SU-DHL-6 (cell line): ENCODE measurements around the gene DCAF4.

Source experiments
- H2AFZ ChIP-seq: fragments of 200-600 bp; sonication (generic); 2 replicates; pipeline ENCODE4 v1.6.1; 2014; ENCODE audit warnings: low read depth, mild to moderate bottlenecking, moderate library complexity, mixed read lengths, antibody characterized with exemption, low read length; ENCODE audit not compliant: severe bottlenecking
- H3F3A ChIP-seq: fragments of 200-600 bp; shearing (Covaris generic); 2 replicates; pipeline ENCODE4 v1.6.0; 2016; ENCODE audit warnings: antibody characterized with exemption, mild to moderate bottlenecking; ENCODE audit not compliant: insufficient read depth
- H3K27ac ChIP-seq: fragments of 200-600 bp; sonication (generic); 2 replicates; pipeline ENCODE4 v1.5.1; 2016; ENCODE audit warnings: low read depth, mild to moderate bottlenecking, low read length, moderate library complexity, mixed read lengths
- H3K27me3 ChIP-seq: fragments of 200-600 bp; sonication (generic), shearing (Covaris generic); 2 replicates; pipeline ENCODE4 v1.6.0; 2014; ENCODE audit warnings: mild to moderate bottlenecking, low read length
- H3K36me3 ChIP-seq: fragments of 200-600 bp; sonication (generic); 2 replicates; pipeline ENCODE4 v1.6.1; 2014; ENCODE audit warnings: mild to moderate bottlenecking, low read length, mixed read lengths
- H3K4me2 ChIP-seq: fragments of 300-600, 200-600 bp; shearing (Covaris generic), sonication (generic); 2 replicates; pipeline ENCODE4 v1.6.0; 2014; ENCODE audit warnings: low read length, low read depth, mild to moderate bottlenecking; ENCODE audit not compliant: poor library complexity, severe bottlenecking
- H3K4me3 ChIP-seq: fragments of 200-600 bp; sonication (generic); 2 replicates; pipeline ENCODE4 v1.5.1; 2014; ENCODE audit warnings: antibody characterized with exemption, low read length, mild to moderate bottlenecking, mixed read lengths; ENCODE audit not compliant: insufficient read depth, poor library complexity, severe bottlenecking
- H3K79me2 ChIP-seq: fragments of 200-600 bp; sonication (generic); 2 replicates; pipeline ENCODE4 v1.6.1; 2014; ENCODE audit warnings: mild to moderate bottlenecking, low read length, moderate library complexity; ENCODE audit not compliant: insufficient read depth
- H3K9ac ChIP-seq: fragments of 200-600 bp; sonication (generic); 2 replicates; pipeline ENCODE4 v1.7.0; 2014; ENCODE audit warnings: mild to moderate bottlenecking, low read length
- H3K9me2 ChIP-seq: fragments of 200-600 bp; sonication (generic); replicated peaks from 2 replicates; pipeline ENCODE4 v1.6.1; 2014; ENCODE audit warnings: low read length; ENCODE audit not compliant: insufficient read depth
- H3K9me3 ChIP-seq: fragments of 200-600 bp; sonication (generic); 2 replicates; pipeline ENCODE4 v1.6.1; 2014; ENCODE audit warnings: low read length, mixed read lengths; ENCODE audit not compliant: insufficient read depth
- H4K20me1 ChIP-seq: fragments of 200-600 bp; sonication (generic); 2 replicates; pipeline ENCODE4 v1.6.1; 2014; ENCODE audit warnings: low read depth, mild to moderate bottlenecking, antibody characterized with exemption, low read length, moderate library complexity, mixed read lengths
- CTCF ChIP-seq: fragments of 200-600 bp; sonication (generic); IDR thresholded peaks from one replicate; pipeline ENCODE4 v1.5.1; 2017; ENCODE audit warnings: antibody characterized with exemption, mild to moderate bottlenecking, low read length, moderate library complexity; ENCODE audit not compliant: insufficient read depth, poor library complexity, severe bottlenecking
- EZH2phosphoT487 ChIP-seq: fragments of 200-600 bp; sonication (generic), shearing (Covaris generic); conservative IDR thresholded peaks from 2 replicates; pipeline ENCODE4 v1.6.1; 2018; ENCODE audit warnings: mild to moderate bottlenecking, antibody characterized with exemption, low read length, moderate library complexity, mixed read lengths

Gene DCAF4

GRCh38 chr14:72986214-72986613 lies 60.0 kb downstream of the DCAF4 start:
- Histone ChIP-seq H3K9ac (no peak overlapping the region), H4K20me1 (no peaks in the 10 kb centered on the region), H3K79me2 (no peaks in the 10 kb centered on the region), H3K27ac (no peak overlapping the region), H2AFZ (no peak overlapping the region), H3F3A (no peaks in the 10 kb centered on the region), H3K4me3 (no peak overlapping the region), H3K36me3 (no peaks in the 10 kb centered on the region), H3K9me2 (no peaks in the 10 kb centered on the region), H3K9me3 (no peaks in the 10 kb centered on the region), H3K27me3 (no peaks in the 10 kb centered on the region), H3K4me2 (no peak overlapping the region)
- TF ChIP-seq EZH2phosphoT487, result no peak
- no peak for TF ChIP-seq CTCF

GRCh38 chr14:72986857-72987256 lies 60.6 kb downstream of the DCAF4 start:
- Histone ChIP-seq H3K27ac (no peak overlapping the region), H3K9me3 (no peaks in the 10 kb centered on the region), H4K20me1 (no peaks in the 10 kb centered on the region), H3K27me3 (no peaks in the 10 kb centered on the region), H3K79me2 (no peaks in the 10 kb centered on the region), H3K4me2 (no peak overlapping the region), H3K4me3 (no peak overlapping the region), H3K9me2 (no peaks in the 10 kb centered on the region), H3K36me3 (no peaks in the 10 kb centered on the region), H3F3A (no peaks in the 10 kb centered on the region), H2AFZ (no peak overlapping the region), H3K9ac (no peak overlapping the region)
- TF ChIP-seq EZH2phosphoT487, result no peak
- TF ChIP-seq CTCF, result no peak

- no peaks in the 10 kb centered on the region for H4K20me1 ChIP-seq
- H3K27me3 ChIP-seq, result no peaks in the 10 kb centered on the region
- H3K4me3 ChIP-seq, result no peak overlapping the region
- no peaks in the 10 kb centered on the region for H3K9me3 ChIP-seq
- H3K9me2 ChIP-seq, result no peaks in the 10 kb centered on the region
- no peaks in the 10 kb centered on the region for H3K36me3 ChIP-seq
- no peak overlapping the region for H3K4me2 ChIP-seq
- H3K79me2 ChIP-seq, result no peaks in the 10 kb centered on the region
- H3K9ac ChIP-seq, result no peak overlapping the region
- no peak overlapping the region for H2AFZ ChIP-seq
- no peaks in the 10 kb centered on the region for H3F3A ChIP-seq
- TF ChIP-seq EZH2phosphoT487, result no peak
- no peak overlapping the region for H3K27ac ChIP-seq
Measured at GRCh38 chr14:72990171-72990570, 63.9 kb downstream of the DCAF4 start.

- H3K79me2 ChIP-seq, result no peaks in the 10 kb centered on the region
Measured at GRCh38 chr14:72996916-72997315, 70.7 kb downstream of the DCAF4 start.

More at GRCh38 chr14:72996916-72997315, 70.7 kb downstream of the DCAF4 start:
- Histone ChIP-seq H4K20me1 (no peaks in the 10 kb centered on the region), H3K9me2 (no peaks in the 10 kb centered on the region), H3K9me3 (no peaks in the 10 kb centered on the region), H3K4me3 (no peak overlapping the region), H3K36me3 (no peaks in the 10 kb centered on the region), H3K27ac (no peak overlapping the region), H3F3A (no peaks in the 10 kb centered on the region), H3K9ac (no peak overlapping the region), H3K27me3 (no peaks in the 10 kb centered on the region), H2AFZ (no peak overlapping the region), H3K4me2 (no peak overlapping the region)
- TF ChIP-seq EZH2phosphoT487 (no peak), CTCF (no peak)
